Naive thymus-derived CD4-positive, alpha-beta T cell (primary cell): ENCODE results near the gene APPL1. TPM values are rescaled to one million over a fixed set of nuclear protein-coding genes. Genes with fewer than 3 reads are reported as not detected.

Experiments used
- ATAC-seq: fragments of 150-1000 bp; cut with Tn5 transposase; 2 replicates; pipeline ENCODE4 v1.10.0; 2021; ENCODE audit warnings: mild to moderate bottlenecking, moderate library complexity
- CTCF ChIA-PET: fragments of 350-600 bp; sonication (Branson Sonifier 250); formaldehyde crosslinking; loops from one replicate; lab custom pipeline; 2021; ENCODE audit warnings: antibody characterized with exemption; lab: Charles Lee
- POLR2A ChIA-PET: fragments of 350-600 bp; sonication (Branson Sonifier 250); formaldehyde crosslinking; loops from one replicate; lab custom pipeline; 2021; ENCODE audit warnings: antibody characterized with exemption, inconsistent platforms; lab: Charles Lee
- DNase-seq, 9 donors: peaks; one replicate each; pipeline versions ENCODE4 v3.0.0 to v3.0.0-alpha.2; 2020 to 2022; ENCODE audit warnings: mixed read lengths in 1 of 9
- H3K27ac ChIP-seq: one replicate; pipeline ENCODE4 v1.7.0; 2013; ENCODE audit warnings: mild to moderate bottlenecking, low read depth, low read length, moderate library complexity
- H3K27me3 ChIP-seq, 2 donors: one replicate each; pipeline ENCODE4 v1.7.0; 2013; ENCODE audit warnings: low read length in 2 of 2, mild to moderate bottlenecking in 2 of 2, moderate library complexity in 2 of 2; ENCODE audit not compliant: control insufficient read depth in 2 of 2, insufficient read depth in 2 of 2
- H3K36me3 ChIP-seq, 3 experiments: 1 replicate in 2 of 3; 2 replicates in 1 of 3; pipeline ENCODE4 v1.7.0; 2013; ENCODE audit warnings: low read length in 3 of 3, mild to moderate bottlenecking in 3 of 3, moderate library complexity in 1 of 3; ENCODE audit not compliant: insufficient read depth in 3 of 3, control insufficient read depth in 2 of 3
- H3K4me1 ChIP-seq, 2 donors: one replicate each; pipeline ENCODE4 v1.7.0; 2013; ENCODE audit warnings: low read length in 2 of 2, mild to moderate bottlenecking in 2 of 2, moderate library complexity in 1 of 2; ENCODE audit not compliant: control insufficient read depth in 2 of 2, insufficient read depth in 2 of 2
- H3K4me3 ChIP-seq: 2 replicates; pipeline ENCODE4 v1.7.0; 2013; ENCODE audit warnings: mild to moderate bottlenecking, low read length
- H3K9me3 ChIP-seq, 3 experiments: 1 replicate in 2 of 3; 2 replicates in 1 of 3; pipeline ENCODE4 v1.7.0; 2013; ENCODE audit warnings: low read length in 3 of 3; ENCODE audit not compliant: control insufficient read depth in 2 of 3
- H3K27ac Mint-ChIP-seq, 9 donors: one replicate each; pipeline ENCODE4 v1.8.0; 2020 to 2022; ENCODE audit warnings: mixed read lengths in 9 of 9, mild to moderate bottlenecking in 8 of 9, moderate library complexity in 5 of 9, inconsistent platforms in 2 of 9
- H3K27me3 Mint-ChIP-seq, 5 donors: one replicate each; pipeline ENCODE4 v1.8.0; 2021 to 2022; ENCODE audit warnings: mixed read lengths in 5 of 5, mild to moderate bottlenecking in 1 of 5
- H3K36me3 Mint-ChIP-seq, 5 donors: one replicate each; pipeline ENCODE4 v1.8.0; 2020 to 2022; ENCODE audit warnings: mixed read lengths in 5 of 5, mild to moderate bottlenecking in 3 of 5, inconsistent platforms in 1 of 5
- H3K4me1 Mint-ChIP-seq, 7 donors: one replicate each; pipeline ENCODE4 v1.8.0; 2020 to 2022; ENCODE audit warnings: mixed read lengths in 7 of 7, mild to moderate bottlenecking in 3 of 7, inconsistent platforms in 1 of 7
- H3K4me3 Mint-ChIP-seq, 10 donors: one replicate each; pipeline ENCODE4 v1.8.0; 2020 to 2022; ENCODE audit warnings: mild to moderate bottlenecking in 10 of 10, mixed read lengths in 10 of 10, moderate library complexity in 6 of 10, inconsistent platforms in 2 of 10
- H3K9me3 Mint-ChIP-seq, 11 donors: one replicate each; pipeline ENCODE4 v1.8.0; 2020 to 2022; ENCODE audit warnings: mixed read lengths in 11 of 11, mild to moderate bottlenecking in 4 of 11, inconsistent platforms in 1 of 11, moderate library complexity in 1 of 11
- intact Hi-C, 2 donors: fragments of 100-400 bp; cut with micrococcal nuclease; formaldehyde crosslinking; loops; one replicate each; pipeline ENCODE4 v1.15.1; 2023
- polyA plus RNA-seq, 2 donors: library from polyadenylated mRNA; unstranded; fragments of 300-500 nt; fragmentation: Illumina TruSeq; gene quantifications; one replicate each; pipeline ENCODE4 v1.2.3, GENCODE V29; 2021
- total RNA-seq, 6 experiments: library from RNA in 5 of 6; stranded (reverse) in 5 of 6; gene quantifications; 1 replicate in 5 of 6; 2 replicates in 1 of 6; pipeline ENCODE4 v1.2.3 and lab custom pipeline; 2021 to 2026

APPL1 gene
- total and polyA plus RNA-seq, 7 experiments from 2014 or later: 25.4 to 58.8 (median 34.1) TPM

DNA sequence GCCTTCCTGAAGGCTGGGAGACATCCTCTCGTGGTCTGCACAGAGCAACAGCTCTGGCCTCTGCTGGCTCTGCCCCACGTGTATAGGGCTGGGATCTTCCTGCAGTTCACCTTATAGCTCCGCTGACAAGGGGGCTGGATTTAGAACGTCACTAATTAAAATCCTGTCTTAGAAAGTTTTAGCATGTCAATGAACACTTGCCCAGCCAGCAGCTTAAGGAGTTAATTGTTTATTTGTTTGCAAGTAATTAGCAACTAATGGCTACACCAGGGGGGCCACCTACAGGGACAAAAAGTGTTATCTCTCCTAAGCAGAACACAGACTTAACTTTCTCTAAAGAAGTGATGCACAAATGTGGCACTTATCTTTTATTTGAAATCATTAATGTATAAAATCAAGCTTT lies 27.6 kb upstream of the APPL1 start, which contains the start of gene HESX1:
Gene HESX1, minus strand, starts transcription at position 84 of the 403 bp plus-strand sequence. Its CDS starts 60 bp downstream, at position 24.
- no peaks in the 10 kb centered on the region for H3K27me3 ChIP-seq
- no peaks in the 10 kb centered on the region for H3K36me3 ChIP-seq
- Mint-ChIP-seq H3K36me3 (no peaks in the 10 kb centered on the region), H3K27ac (peak within 1 kb of the TSS in 1 of 9 donors; percentile 41), H3K27me3 (peaks cover 9 to 20% (median 12%) of the 10 kb centered on the region in 5 donors), H3K4me3 (no peak within 1 kb of the TSS), H3K9me3 (peaks cover 0 to 6% (median 0%) of the 10 kb centered on the region in 11 donors), H3K4me1 (peaks cover 0 to 5% (median 0%) of the 10 kb centered on the region in 7 donors)
- ChIA-PET CTCF (no interaction called here), POLR2A (no interaction called here)
- H3K4me1 ChIP-seq: no peaks in the 10 kb centered on the region
- DNase-seq: no peak
- H3K27ac ChIP-seq: no peak within 1 kb of the TSS
- no peaks in the 10 kb centered on the region for H3K9me3 ChIP-seq
- H3K4me3 ChIP-seq: no peak within 1 kb of the TSS
- intact Hi-C loops: no loop called here
- no peak for ATAC-seq

DNA sequence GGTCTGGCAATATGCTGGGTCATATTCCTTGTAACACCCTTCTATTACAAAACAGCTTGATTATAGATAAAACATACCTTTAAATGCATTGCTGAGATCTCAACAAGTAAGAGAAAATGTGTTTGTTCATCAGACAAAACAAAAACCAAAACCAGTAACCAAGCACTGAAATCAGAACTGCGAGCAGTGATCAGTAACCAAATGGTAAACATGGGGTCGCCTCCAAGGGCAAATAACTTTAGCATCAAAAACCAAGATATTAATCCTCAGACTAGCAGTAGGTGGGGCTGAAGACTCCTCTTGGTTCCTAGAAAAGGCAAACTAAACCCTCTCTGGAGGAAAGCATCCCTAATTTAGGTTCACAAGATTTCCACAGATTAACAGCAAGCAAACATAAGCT lies 21.1 kb upstream of the APPL1 start:
- ATAC-seq (no peak), DNase-seq (no peak)
- CTCF ChIA-PET: interaction anchor here (0.7 kb wide), 1 partner anchor 22 kb away, joined by 3 read pairs; no protein-coding TSS in a partner anchor
- Histone ChIP-seq H3K4me3 (no peak overlapping the region), H3K27ac (no peak overlapping the region), H3K4me1 (no peaks in the 10 kb centered on the region), H3K36me3 (no peaks in the 10 kb centered on the region), H3K27me3 (no peaks in the 10 kb centered on the region), H3K9me3 (no peaks in the 10 kb centered on the region)
- POLR2A ChIA-PET: interaction anchor here (0.6 to 0.7 kb wide), 2 partner anchors 10 to 14 kb away, joined by 3 read pairs; no protein-coding TSS in a partner anchor
- Mint-ChIP-seq H3K27ac (no peak overlapping the region), H3K4me1 (no peaks in the 10 kb centered on the region), H3K4me3 (no peak overlapping the region), H3K9me3 (no peaks in the 10 kb centered on the region), H3K27me3 (peaks cover 0 to 7% (median 0%) of the 10 kb centered on the region in 5 donors), H3K36me3 (no peaks in the 10 kb centered on the region)
- intact Hi-C loops: no loop called here

DNA sequence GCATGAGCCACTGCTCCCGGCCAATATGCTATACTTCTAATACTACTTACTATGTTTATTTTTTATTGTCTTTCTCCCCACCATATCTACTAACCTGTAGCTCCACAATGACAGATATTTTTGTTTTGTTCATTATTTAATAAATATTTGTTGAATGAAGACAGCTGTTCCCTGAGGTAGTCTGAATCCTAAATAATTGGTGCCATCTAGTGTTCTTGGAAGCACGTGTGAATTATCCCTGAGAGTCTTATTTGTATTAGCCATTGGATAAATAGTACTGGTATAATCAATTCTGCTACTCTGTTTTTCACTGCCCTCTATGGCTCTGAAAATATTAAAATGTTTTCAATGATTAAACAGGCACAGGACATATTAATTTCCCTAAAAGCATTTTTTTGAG lies 5.6 kb upstream of the APPL1 start:
- no peak overlapping the region for H3K27ac Mint-ChIP-seq
- peaks cover 0 to 3% of the 10 kb centered on the region in 2 donors for H3K4me1 ChIP-seq
- intact Hi-C loops: loop anchor here in 1 of 2 donors (10.0 kb wide), 1 partner anchor 667 kb away; the partner anchor contains the start of gene CCDC66
- no peak overlapping the region for H3K27ac ChIP-seq
- ATAC-seq (no peak), DNase-seq (no peak)
- H3K4me1 Mint-ChIP-seq: peaks cover 0 to 10% (median 4%) of the 10 kb centered on the region in 7 donors
- H3K36me3 Mint-ChIP-seq: no peaks in the 10 kb centered on the region
- H3K36me3 ChIP-seq: no peaks in the 10 kb centered on the region
- peaks cover 0 to 18% (median 0%) of the 10 kb centered on the region in 5 donors for H3K27me3 Mint-ChIP-seq
- H3K27me3 ChIP-seq: no peaks in the 10 kb centered on the region
- no peak overlapping the region for H3K4me3 ChIP-seq
- CTCF ChIA-PET: no interaction called here
- no peak overlapping the region for H3K4me3 Mint-ChIP-seq
- POLR2A ChIA-PET: no interaction called here
- H3K9me3 ChIP-seq: no peaks in the 10 kb centered on the region
- no peaks in the 10 kb centered on the region for H3K9me3 Mint-ChIP-seq

DNA sequence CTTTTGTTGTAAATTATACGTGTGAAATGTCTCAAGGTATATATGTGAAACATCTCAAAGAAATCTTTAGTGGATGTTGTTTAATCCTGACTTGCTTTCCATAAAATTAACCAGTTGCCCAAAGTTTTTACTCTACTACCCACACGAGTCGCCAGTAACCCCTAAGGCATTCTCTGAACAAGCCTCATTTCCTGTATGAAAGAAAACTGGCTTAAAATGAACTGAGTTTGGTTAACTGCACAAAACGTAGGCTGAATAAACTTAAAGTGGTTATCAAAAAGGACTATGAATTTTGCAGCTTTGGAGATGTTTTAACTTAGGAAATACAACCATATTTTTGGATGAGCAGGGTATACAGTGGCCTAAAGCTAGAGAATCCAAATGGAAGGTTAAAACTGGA lies 2.7 kb upstream of the APPL1 start:
- Histone ChIP-seq H3K4me3 (no peak overlapping the region), H3K9me3 (no peaks in the 10 kb centered on the region), H3K36me3 (no peaks in the 10 kb centered on the region), H3K4me1 (peaks cover 5 to 12% of the 10 kb centered on the region in 2 donors), H3K27me3 (no peaks in the 10 kb centered on the region), H3K27ac (no peak overlapping the region)
- ChIA-PET POLR2A (no interaction called here), CTCF (no interaction called here)
- ATAC-seq (no peak), DNase-seq (no peak)
- peaks cover 15 to 24% (median 22%) of the 10 kb centered on the region in 7 donors for H3K4me1 Mint-ChIP-seq
- H3K4me3 Mint-ChIP-seq: no peak overlapping the region
- no peaks in the 10 kb centered on the region for H3K36me3 Mint-ChIP-seq
- H3K27ac Mint-ChIP-seq: no peak overlapping the region
- H3K9me3 Mint-ChIP-seq: no peaks in the 10 kb centered on the region
- H3K27me3 Mint-ChIP-seq: peaks cover 0 to 12% (median 0%) of the 10 kb centered on the region in 5 donors
- intact Hi-C loops: loop anchor here (5.0 to 10.0 kb wide), 7 partner anchors 467 to 1267 kb away; partner anchors contain the start of genes CCDC66 (in 2 of the 2), SLMAP (in 2 of the 2), TASOR (in 2 of the 2) and DENND6A (in 1 of the 2)

DNA sequence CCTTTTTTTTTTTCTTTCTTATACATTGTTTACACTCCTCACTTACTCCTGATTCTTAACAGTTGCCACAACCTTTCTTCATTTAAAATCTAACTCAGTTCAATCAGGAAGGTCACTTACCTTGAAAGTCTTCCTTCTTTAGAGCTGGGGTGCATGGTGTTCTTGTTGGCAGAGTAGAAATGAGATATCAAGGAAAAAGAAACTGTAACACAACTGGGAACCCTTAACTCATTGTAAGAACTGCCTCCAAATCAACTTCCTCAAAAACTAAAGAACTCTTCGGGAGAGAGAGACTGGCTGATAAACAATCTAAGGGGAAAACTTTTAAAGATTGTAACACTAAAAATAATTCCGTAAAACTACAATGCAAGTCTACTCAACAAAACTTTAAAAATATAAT lies 1.4 kb upstream of the APPL1 start:
- Histone ChIP-seq H3K4me3 (no peak overlapping the region), H3K27ac (no peak overlapping the region), H3K27me3 (no peaks in the 10 kb centered on the region), H3K9me3 (no peaks in the 10 kb centered on the region), H3K4me1 (peaks cover 9 to 12% of the 10 kb centered on the region in 2 donors), H3K36me3 (no peaks in the 10 kb centered on the region)
- intact Hi-C loops: loop anchor here (5.0 to 10.0 kb wide), 7 partner anchors 466 to 1266 kb away; partner anchors contain the start of genes CCDC66 (in 2 of the 2), SLMAP (in 2 of the 2), TASOR (in 2 of the 2) and DENND6A (in 1 of the 2)
- Mint-ChIP-seq H3K27ac (peak overlapping the region in 2 of 9 donors; percentile 86 to 88), H3K4me1 (peaks cover 17 to 31% (median 29%) of the 10 kb centered on the region in 7 donors), H3K36me3 (no peaks in the 10 kb centered on the region), H3K4me3 (peak overlapping the region in 5 of 10 donors; percentile 8 to 90 (median 23)), H3K27me3 (peaks cover 0 to 7% (median 0%) of the 10 kb centered on the region in 5 donors), H3K9me3 (no peaks in the 10 kb centered on the region)
- DNase-seq (no peak), ATAC-seq (no peak)
- ChIA-PET POLR2A (interaction anchor here (0.6 to 1.4 kb wide), 2 partner anchors 22 to 1243 kb away, joined by 3 to 4 read pairs; no protein-coding TSS in a partner anchor), CTCF (no interaction called here)

DNA sequence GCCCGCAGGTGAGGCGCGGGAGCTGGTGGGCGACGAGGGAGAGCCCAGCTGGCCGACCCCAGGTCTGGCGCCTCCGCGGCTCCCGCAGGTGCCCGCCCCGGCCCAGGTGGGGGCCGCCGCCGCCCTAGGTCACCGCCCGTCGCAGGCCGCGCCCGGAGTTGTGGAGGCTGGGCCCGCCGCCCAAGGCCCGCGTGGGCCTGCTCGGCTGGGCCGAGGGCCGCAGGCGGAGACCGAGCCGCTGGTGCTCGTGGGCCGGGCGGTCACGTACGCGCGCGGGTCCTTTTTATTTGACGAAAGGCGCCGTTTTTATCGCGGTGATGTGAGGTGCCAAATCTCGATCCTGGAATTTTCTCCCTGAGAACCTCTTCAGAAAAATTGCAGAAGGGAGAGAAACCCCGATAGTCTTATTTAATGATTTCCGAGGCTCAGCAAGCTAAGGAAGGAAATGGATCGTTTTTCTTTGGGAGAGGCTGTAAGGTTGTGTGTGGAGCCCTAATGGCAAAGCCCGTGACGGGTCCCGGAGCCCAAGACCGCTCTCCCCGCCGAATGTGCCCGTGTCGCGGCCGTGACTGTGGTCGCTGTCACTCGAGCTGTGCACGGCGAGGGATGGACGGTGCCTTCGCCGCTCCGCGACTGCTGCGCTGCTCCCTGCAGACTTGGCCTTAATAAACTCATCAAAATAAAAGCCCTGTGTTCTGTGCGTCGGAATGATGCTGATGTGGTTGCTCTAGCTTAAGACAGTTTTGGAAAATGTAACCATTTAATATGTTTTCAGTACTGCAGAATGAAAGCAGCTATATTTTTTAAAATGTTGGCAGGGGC lies 612 bp downstream of the APPL1 start:
- peaks cover 9 to 12% of the 10 kb centered on the region in 2 donors for H3K4me1 ChIP-seq
- Mint-ChIP-seq H3K27ac (peak overlapping the region; percentile 59 to 86 (median 81)), H3K4me3 (peak overlapping the region; percentile 89 to 95 (median 93)), H3K36me3 (no peaks in the 10 kb centered on the region), H3K9me3 (no peaks in the 10 kb centered on the region), H3K4me1 (peaks cover 17 to 41% (median 30%) of the 10 kb centered on the region in 7 donors), H3K27me3 (peaks cover 0 to 2% (median 0%) of the 10 kb centered on the region in 5 donors)
- H3K36me3 ChIP-seq: no peaks in the 10 kb centered on the region
- CTCF ChIA-PET: interaction anchor here (0.6 kb wide), 1 partner anchor 22 kb away, joined by 3 read pairs; no protein-coding TSS in a partner anchor
- POLR2A ChIA-PET: interaction anchor here (0.6 to 1.0 kb wide), 3 partner anchors 54 to 370 kb away, joined by 3 read pairs; partner anchors contain the start of gene ARF4
- H3K27me3 ChIP-seq: no peaks in the 10 kb centered on the region
- intact Hi-C loops: loop anchor here (1.0 to 10.0 kb wide), 14 partner anchors 58 to 1264 kb away; partner anchors contain the start of genes ARF4 (in 2 of the 2), CCDC66 (in 2 of the 2), PDE12 (in 2 of the 2) and SLMAP (in 2 of the 2)
- DNase-seq: peak; percentile 19 to 58 (median 48)
- peak overlapping the region; percentile 71 for H3K27ac ChIP-seq
- peak overlapping the region; percentile 88 for H3K4me3 ChIP-seq
- ATAC-seq: peak; percentile 55
- no peaks in the 10 kb centered on the region for H3K9me3 ChIP-seq
